MM.1S (cell line): ENCODE results near the gene GNPTG.
A peak's percentile ranks its signal among the peaks of the same experiment; 100 is the strongest.

Source experiments
- DNase-seq: peaks from one replicate; pipeline ENCODE4 v3.0.0-alpha.2; 2015
- H2AFZ ChIP-seq: fragments of 300-600 bp; sonication (generic); 2 replicates; pipeline ENCODE4 v1.6.0; 2016; ENCODE audit warnings: antibody characterized with exemption, low read length
- H3F3A ChIP-seq: fragments of 300-600 bp; sonication (generic); 2 replicates; pipeline ENCODE4 v1.6.1; 2016; ENCODE audit warnings: mild to moderate bottlenecking, antibody characterized with exemption, low read length, moderate library complexity, mixed read lengths; ENCODE audit not compliant: insufficient read depth
- H3K27ac ChIP-seq: fragments of 300-600 bp; sonication (generic); 2 replicates; pipeline ENCODE4 v1.5.1; 2016; ENCODE audit warnings: mild to moderate bottlenecking, low read length
- H3K27me3 ChIP-seq: fragments of 300-600 bp; sonication (generic); replicated peaks from 2 replicates; pipeline ENCODE4 v1.6.0; 2016; ENCODE audit warnings: low read length; ENCODE audit not compliant: insufficient read depth
- H3K36me3 ChIP-seq: fragments of 300-600 bp; sonication (generic); replicated peaks from 2 replicates; pipeline ENCODE4 v1.6.1; 2016; ENCODE audit warnings: mild to moderate bottlenecking, low read length, mixed read lengths; ENCODE audit not compliant: insufficient read depth
- H3K4me1 ChIP-seq: fragments of 300-600 bp; sonication (generic); 2 replicates; pipeline ENCODE4 v1.6.1; 2016; ENCODE audit warnings: low read length, mixed read lengths
- H3K4me2 ChIP-seq: fragments of 300-600 bp; sonication (generic); 2 replicates; pipeline ENCODE4 v1.6.0; 2016; ENCODE audit warnings: low read depth, low read length
- H3K4me3 ChIP-seq: fragments of 300-600 bp; sonication (generic); 2 replicates; pipeline ENCODE4 v1.5.1; 2016; ENCODE audit warnings: low read length, mixed read lengths
- H3K79me2 ChIP-seq: fragments of 300-600 bp; sonication (generic); 2 replicates; pipeline ENCODE4 v1.6.1; 2016; ENCODE audit warnings: mixed run types, low read length, mixed read lengths
- H3K9ac ChIP-seq: fragments of 300-600 bp; sonication (generic); 2 replicates; pipeline ENCODE4 v1.6.1; 2016; ENCODE audit warnings: low read length, mixed read lengths
- H3K9me2 ChIP-seq: fragments of 300-600 bp; sonication (generic); replicated peaks from 2 replicates; pipeline ENCODE4 v1.6.1; 2016; ENCODE audit warnings: mild to moderate bottlenecking, low read length, mixed read lengths; ENCODE audit not compliant: insufficient read depth
- H3K9me3 ChIP-seq: fragments of 300-600 bp; sonication (generic); replicated peaks from 2 replicates; pipeline ENCODE4 v1.6.1; 2016; ENCODE audit warnings: mild to moderate bottlenecking, low read length, mixed read lengths; ENCODE audit not compliant: insufficient read depth
- H4K20me1 ChIP-seq: fragments of 300-600 bp; sonication (generic); 2 replicates; pipeline ENCODE4 v1.6.1; 2016; ENCODE audit warnings: mild to moderate bottlenecking, low read length, moderate library complexity, mixed read lengths; ENCODE audit not compliant: insufficient read depth
- CTCF ChIP-seq: fragments of 300-600 bp; sonication (generic); IDR thresholded peaks from 2 replicates; pipeline ENCODE4 v1.5.1; 2016; ENCODE audit warnings: antibody characterized with exemption, low read length, mixed read lengths
- EZH2 ChIP-seq: fragments of 300-600 bp; sonication (generic); optimal IDR thresholded peaks from 2 replicates; pipeline ENCODE3; 2017; ENCODE audit warnings: low read depth, mild to moderate bottlenecking, antibody characterized with exemption, low read length, mixed read lengths
- EZH2phosphoT487 ChIP-seq: fragments of 300-600 bp; sonication (generic); IDR thresholded peaks from 2 replicates; pipeline ENCODE4 v1.6.1; 2018; ENCODE audit warnings: antibody characterized with exemption, low read length

The GNPTG gene

GRCh38 chr16:1330931-1331711 lies 20.6 kb upstream of the GNPTG start:
- peak overlapping the region; percentile 58; the same call in 1 of the 2 replicates for H3K27ac ChIP-seq
- H3K9ac ChIP-seq = peak overlapping the region; percentile 92
- peaks cover 18% of the 10 kb centered on the region for H3K4me1 ChIP-seq
- peaks cover 35% of the 10 kb centered on the region for H3K27me3 ChIP-seq
- no peaks in the 10 kb centered on the region for H3K9me2 ChIP-seq
- no peak for DNase-seq
- H3K4me2 ChIP-seq = peak overlapping the region; percentile 100
- peak overlapping the region; percentile 74 for H3K4me3 ChIP-seq
- no peaks in the 10 kb centered on the region for H3K36me3 ChIP-seq
- no peak for TF ChIP-seq EZH2phosphoT487
- TF ChIP-seq CTCF = peak; percentile 8; the same call in 1 of the 2 replicates
- no peak for TF ChIP-seq EZH2
- peak overlapping the region; percentile 89 for H2AFZ ChIP-seq
- no peaks in the 10 kb centered on the region for H3K9me3 ChIP-seq
- no peaks in the 10 kb centered on the region for H3K79me2 ChIP-seq
- H3F3A ChIP-seq = no peaks in the 10 kb centered on the region
- no peaks in the 10 kb centered on the region for H4K20me1 ChIP-seq

GRCh38 chr16:1331712-1332617 lies 19.8 kb upstream of the GNPTG start:
- H2AFZ ChIP-seq = peak overlapping the region; percentile 89
- H3K4me2 ChIP-seq = peak overlapping the region; percentile 100
- DNase-seq = peak; percentile 93

GRCh38 chr16:1332618-1333148 lies 19.0 kb upstream of the GNPTG start:
- Histone ChIP-seq H3K4me1 (peaks cover 18% of the 10 kb centered on the region), H3K27ac (no peak overlapping the region), H4K20me1 (no peaks in the 10 kb centered on the region), H3K9ac (peak overlapping the region; percentile 92; the same call in 1 of the 2 replicates), H3K9me3 (no peaks in the 10 kb centered on the region), H3F3A (no peaks in the 10 kb centered on the region), H3K36me3 (no peaks in the 10 kb centered on the region), H2AFZ (no peak overlapping the region), H3K4me2 (peak overlapping the region; percentile 100; the same call in 1 of the 2 replicates), H3K4me3 (no peak overlapping the region), H3K79me2 (no peaks in the 10 kb centered on the region), H3K27me3 (peaks cover 50% of the 10 kb centered on the region), H3K9me2 (no peaks in the 10 kb centered on the region)
- TF ChIP-seq CTCF = no peak
- no peak for TF ChIP-seq EZH2
- TF ChIP-seq EZH2phosphoT487 = no peak
- DNase-seq = no peak

More at GRCh38 chr16:1331712-1332617, 19.8 kb upstream of the GNPTG start:
- no peaks in the 10 kb centered on the region for H4K20me1 ChIP-seq
- H3K27ac ChIP-seq = peak overlapping the region; percentile 58; the same call in 1 of the 2 replicates
- peaks cover 43% of the 10 kb centered on the region for H3K27me3 ChIP-seq
- no peaks in the 10 kb centered on the region for H3K36me3 ChIP-seq
- H3K4me1 ChIP-seq = peaks cover 18% of the 10 kb centered on the region
- H3K9ac ChIP-seq = peak overlapping the region; percentile 92
- H3K9me3 ChIP-seq = no peaks in the 10 kb centered on the region
- TF ChIP-seq EZH2 (no peak), CTCF (no peak), EZH2phosphoT487 (no peak)
- H3K9me2 ChIP-seq = no peaks in the 10 kb centered on the region
- H3K79me2 ChIP-seq = no peaks in the 10 kb centered on the region
- H3K4me3 ChIP-seq = peak overlapping the region; percentile 74
- H3F3A ChIP-seq = no peaks in the 10 kb centered on the region
